SIG-M5 treated with dmso at 0.1 percent for 504 hours (cell line): ENCODE measurements around the gene UBE2QL1.

ENCODE experiments used
- DNase-seq: peaks from one replicate; lab custom pipeline; 2025; ENCODE audit not compliant: unreplicated experiment; lab: John Stamatoyannopoulos, UW

Gene UBE2QL1

DNA sequence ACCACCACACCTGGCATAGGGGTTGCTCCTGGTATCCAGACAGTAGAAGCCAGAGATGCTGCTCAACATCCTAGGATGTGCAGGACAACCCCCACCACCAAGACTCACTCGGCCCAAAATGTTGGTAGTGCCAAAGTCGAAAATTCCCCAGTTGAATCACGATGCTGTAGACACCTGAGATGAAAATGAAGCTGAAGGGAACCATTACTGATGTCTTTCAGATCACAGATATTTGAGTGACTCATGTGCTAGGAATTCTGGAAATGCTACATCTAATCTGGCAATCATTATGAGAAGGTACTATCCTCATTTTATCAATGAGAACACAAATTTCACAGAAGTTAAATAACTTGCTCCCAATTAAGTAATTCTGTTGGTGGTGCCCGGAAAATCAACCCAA, 21.0 kb upstream of the UBE2QL1 start:
- no peak for DNase-seq

DNA sequence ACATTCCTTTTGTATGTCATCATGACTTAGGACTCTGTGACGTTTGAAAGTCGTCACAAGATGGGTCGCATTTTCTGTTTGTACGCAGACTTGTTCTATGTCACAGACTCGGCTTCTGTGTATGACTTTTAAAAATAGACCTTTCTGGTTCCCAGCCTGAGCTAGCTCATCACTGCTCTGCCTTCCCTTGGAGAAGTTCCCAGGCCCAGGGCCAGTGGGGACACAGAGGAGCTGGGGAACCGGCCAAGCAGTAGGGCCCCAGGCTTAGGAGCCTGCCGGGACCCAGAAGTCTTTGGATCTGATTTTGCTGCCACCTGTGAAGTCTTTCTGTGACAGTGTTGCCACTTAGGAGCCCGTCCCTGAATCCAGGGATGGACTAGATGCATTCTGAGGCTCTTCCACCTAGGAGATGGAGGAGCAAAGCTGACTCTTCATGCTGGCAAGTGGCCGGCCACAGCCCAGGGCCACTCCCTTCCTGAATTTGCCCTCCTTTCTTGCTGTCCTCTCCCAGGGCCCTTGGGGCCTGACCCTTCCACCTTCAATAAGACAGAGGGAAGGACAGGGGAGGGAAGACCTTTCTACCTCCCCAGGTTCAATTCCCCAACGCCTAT, 18.1 kb upstream of the UBE2QL1 start:
- DNase-seq: no peak

DNA sequence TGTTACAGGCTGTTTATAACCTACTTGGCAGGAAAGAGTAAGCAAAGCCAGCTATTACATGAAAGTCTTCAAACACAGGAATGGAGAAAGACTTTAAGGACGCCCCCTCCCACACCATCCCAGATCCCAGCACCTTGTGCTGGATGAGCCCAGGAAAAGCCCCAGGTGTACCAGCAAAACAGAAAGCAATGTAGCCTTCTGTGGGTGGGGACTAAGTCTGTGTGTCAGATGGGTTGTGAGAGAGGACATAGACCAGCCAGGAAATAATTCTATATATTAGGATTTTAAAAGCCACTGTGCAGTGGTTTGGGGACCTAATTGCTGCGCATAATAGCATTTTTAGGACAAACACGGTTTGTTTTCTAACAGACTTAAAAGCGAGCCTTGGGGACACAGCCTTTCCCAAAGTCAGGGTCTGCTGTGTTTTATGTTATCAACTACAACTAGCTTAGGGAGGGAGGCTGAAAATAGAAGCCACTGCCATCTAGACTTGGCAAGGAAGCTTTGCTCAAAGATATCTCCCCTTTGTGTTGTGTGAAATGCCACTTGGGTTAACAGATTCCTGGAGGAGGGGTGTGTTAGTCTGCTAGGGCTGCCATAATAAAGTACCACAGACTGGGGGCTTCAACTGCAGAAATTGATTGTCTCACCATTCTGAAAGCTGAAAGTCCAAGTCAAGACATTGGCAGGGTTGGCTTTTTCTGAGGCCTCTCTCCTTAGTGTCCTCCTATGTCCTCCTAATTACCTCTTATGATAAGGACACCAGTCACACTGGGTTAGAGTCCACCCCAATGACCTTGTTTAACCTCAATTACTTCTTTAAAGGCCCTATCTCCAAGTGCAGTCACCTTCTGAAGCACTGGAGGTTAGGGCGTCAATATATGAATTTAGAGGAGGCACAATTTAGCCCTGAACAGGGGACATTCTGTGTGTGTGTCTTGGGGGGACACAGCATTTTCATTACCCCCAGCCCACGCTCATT, 17.2 kb upstream of the UBE2QL1 start:
- DNase-seq: no peak

DNA sequence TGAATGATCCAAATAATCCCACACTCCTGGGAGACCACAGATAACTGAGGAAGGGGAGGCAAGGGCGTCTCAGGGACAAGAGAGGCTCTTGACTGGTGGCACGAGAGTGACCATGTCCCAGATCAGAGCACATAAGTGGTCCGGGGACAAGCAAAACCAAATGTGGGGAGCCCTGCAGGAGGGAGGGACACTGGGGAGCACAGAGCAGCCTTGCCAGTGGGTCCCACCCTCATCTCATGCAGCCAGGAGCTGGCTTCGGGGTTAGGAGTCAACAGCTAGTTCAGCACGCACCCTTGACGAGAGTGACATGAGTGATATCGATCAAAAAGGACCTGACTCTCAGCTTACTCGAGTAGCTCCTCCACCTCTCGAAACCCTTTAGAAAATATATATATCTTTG, 16.5 kb upstream of the UBE2QL1 start:
- DNase-seq: no peak

DNA sequence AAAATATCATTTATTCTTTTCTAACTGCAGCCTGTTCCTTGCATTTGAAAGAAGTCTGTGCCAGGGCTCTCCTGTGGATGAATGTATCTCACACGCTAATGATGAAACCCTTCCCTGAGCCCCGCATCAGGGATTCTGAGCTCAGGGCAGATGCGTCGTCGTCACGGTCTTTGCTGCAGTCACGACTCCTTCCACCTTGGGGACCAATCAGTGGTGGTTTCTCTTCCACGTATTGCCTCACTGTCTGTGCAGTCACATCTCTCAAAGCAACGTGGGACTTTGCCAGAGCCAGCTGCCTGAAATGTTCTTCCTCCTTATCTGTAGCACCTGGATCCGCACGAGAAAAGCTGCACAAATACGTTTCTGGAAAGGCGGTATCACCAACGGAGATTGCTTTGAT, 13.9 kb upstream of the UBE2QL1 start:
- DNase-seq: no peak

DNA sequence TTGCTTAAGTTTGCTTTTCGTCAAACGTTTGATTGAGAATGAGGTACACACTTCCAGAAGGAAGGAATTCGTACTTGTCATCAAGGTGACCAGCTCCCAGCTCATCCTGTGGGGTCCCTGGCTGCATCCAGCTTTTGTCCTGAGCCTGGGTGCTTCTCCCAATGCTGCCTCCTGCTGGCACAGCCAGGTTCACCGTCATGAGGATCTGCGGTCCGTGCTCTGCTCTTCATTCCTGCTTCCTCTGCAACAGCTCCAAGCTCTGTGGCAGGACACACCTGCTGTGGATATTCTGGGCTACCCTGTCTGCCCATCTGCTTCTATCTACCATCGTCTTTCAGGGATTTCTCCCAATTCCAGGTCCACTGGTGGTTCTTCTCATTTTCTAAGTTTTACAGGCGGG, 13.3 kb upstream of the UBE2QL1 start:
- DNase-seq: no peak

DNA sequence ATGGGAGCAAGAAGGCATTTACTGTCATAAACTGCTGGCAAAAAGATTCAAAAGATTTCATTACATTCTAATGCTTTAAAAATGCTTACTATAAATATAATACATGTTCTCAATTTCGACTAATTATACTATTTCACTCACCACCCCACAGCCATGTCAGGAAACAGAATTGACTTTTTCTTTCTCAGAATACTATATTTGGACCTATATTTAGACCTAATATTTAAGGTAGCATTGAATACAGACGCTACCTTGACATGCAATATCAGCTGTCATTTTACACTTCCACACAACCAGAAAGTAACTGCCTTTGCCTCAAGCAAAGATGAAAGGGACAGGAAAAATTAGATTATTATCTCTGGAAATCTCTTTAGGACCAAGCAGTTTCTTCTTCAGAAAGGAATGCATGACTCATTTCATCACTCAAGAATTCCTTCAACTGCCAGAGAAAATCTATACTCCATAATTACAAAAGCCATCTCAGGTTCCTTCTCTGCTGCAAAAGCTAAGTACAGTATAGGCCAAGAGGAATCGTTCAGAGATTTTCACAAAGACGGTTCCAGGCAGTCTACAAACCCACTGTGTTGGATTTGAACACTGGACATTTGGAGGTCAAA, 11.8 kb upstream of the UBE2QL1 start:
- no peak for DNase-seq

DNA sequence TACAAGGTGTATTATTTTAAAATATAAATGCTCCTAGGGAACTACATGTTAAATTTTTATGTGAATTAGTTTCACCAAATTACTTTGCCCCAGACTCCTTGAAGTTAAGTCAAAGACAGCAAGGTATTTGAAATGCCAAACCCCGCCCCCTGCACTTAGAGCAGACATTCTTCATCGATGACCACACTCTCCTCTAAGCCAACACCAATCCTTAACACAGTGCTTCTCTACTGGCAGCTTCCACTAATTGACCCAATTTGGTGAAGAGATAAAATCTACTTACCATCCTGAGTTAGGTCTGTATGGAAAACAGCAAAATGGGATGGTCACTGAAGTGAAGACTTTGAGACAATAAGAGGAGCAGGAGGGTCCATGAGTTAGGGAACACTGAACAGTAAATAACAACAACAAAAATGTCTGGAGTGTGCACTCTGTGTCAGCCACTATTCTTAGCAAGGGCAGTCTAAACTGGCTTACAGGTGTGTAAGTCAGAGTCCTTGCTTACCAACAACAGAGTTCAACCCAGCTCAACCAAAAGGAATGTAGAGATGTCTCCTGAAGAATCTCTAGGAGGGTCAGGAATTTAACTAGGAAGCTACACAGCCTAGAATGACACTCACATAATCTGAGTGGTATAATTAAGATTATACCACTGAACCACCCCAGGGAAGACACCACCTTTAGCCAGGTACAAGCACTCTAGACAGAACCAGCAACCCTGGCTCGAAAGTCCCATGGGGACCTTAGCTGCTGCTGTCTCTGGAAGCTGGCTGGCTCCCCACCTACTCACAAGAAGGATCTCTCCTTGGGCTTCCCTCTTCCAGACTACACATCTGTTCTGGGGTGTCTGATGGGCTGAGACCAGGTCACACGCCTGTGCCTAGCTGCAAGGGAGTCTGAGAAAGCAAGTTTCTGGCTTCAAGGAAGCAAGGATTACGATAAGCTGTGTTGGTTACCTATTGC, 8.8 kb upstream of the UBE2QL1 start:
- DNase-seq: no peak

DNA sequence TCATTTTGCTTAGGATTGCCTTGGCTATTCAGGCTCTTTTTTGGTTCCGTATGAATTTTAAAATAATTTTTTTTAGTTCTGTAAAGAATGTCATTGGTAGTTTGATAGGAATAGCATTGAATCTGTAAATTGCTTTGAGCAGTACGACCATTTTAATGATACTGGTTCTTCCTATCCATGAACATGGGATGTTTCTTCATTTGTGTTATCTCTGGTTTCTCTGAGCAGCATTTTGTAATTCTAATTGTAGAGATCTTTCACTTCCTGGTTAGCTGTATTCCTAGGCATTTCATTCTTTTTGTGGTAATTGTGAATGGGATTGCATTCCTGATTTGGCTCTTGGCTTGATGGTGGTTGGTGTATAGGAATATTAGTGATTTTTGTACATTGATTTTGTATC, 6.3 kb upstream of the UBE2QL1 start:
- no peak for DNase-seq

DNA sequence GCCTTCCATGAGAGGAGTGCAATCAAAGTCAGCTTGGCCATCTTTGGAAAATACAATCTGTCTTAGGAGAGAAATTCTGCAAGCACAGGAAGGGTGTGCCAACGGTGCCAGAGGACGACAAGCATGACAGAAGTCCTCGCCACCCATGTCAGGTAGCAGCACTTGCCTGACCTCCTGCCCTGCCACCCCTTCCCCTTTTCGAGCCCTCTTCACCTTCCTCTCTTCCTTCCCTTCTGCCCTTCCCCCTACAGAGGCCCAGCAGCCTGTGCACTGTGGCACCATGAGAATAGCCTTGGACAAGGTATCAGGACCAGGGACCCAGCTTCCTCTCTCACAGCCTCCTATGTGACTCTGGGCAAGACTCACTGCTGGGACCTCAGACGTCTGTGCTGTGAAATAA, 5.3 kb upstream of the UBE2QL1 start:
- DNase-seq: no peak

DNA sequence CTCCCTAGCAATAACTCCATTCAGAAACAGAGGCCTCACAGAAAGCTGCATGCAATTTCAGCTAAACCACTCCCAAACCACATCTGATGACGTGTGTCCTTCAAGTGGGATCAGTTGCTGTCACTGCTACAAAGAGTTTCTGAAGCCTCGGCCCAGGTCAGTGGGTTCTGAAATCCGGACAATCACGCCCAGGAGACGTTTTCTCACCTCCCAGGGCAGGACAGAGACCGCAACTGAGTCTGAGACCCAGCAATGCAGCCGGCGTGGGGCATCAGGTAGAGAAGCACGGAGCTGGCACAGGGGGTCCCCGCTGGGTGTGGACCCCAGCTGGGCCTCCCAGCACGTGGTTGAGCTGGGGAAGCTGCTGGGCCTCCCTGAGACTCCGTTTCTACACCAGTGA, 2.6 kb upstream of the UBE2QL1 start:
- no peak for DNase-seq

DNA sequence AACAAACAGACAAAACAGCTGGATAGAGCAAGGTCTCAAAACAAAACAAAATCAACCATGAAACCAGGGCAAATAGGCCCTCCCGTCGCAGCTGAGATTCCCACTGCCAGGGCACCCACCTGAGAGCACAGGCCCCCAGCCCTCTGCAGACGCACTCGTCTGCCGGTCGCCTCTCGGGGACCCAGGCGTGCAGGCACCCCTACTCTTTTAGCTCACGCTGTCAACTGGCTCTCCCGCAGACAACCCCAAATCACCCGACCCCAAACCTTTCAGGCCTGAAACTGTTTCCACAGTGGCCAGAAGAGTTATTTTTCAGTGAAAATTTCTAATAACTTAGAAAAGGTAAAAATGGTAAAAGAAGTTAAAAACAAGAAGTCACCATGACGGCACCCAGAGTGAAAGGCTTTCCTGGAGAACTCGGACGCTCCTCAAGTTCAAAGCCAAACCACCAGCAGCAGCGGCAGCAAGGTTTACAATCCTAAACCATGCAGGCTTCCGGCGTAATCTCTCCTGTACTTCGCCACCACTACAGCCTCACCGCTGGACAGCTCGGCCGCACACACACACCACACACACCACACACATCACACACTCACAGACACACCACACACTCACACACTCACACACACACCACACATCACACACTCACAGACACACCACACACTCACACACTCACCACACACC, 1.9 kb upstream of the UBE2QL1 start:
- no peak for DNase-seq

DNA sequence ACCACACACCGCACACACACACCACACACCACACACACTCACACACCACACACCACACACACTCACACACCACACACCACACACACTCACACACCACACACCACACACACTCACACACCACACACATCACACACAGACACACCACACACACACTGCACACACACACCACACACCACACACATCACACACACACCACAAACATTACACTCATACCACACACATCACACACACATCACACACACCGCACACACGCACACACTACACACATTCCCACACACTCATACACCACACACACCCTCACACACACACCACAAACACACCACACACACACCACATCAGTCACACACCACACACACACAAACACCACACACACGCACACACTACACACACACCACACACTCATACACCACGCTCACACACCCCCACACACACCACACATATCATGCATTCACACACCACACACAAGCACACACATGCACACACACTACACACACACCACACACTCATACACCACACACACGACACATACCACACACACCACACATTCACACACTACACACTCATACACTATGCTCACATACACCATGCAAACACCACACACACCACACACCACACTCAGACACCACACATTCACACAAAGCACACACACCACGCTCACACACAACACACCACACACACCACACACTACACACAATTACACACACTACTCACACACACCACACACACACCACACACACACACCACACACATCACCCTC, 1.1 kb upstream of the UBE2QL1 start:
- no peak for DNase-seq

DNA sequence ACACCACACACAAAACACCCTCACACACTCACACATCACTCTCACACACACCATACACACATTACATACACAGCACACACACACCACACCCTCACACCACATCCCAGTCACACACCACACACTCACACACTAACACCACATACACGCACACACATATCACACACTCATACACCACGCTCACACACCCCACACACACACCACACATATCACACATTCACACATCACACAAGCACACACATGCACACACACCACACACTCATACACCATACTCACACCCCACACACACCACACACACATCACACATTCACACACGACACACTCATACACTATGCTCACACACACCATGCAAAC, 543 bp upstream of the UBE2QL1 start:
- no peak for DNase-seq

DNA sequence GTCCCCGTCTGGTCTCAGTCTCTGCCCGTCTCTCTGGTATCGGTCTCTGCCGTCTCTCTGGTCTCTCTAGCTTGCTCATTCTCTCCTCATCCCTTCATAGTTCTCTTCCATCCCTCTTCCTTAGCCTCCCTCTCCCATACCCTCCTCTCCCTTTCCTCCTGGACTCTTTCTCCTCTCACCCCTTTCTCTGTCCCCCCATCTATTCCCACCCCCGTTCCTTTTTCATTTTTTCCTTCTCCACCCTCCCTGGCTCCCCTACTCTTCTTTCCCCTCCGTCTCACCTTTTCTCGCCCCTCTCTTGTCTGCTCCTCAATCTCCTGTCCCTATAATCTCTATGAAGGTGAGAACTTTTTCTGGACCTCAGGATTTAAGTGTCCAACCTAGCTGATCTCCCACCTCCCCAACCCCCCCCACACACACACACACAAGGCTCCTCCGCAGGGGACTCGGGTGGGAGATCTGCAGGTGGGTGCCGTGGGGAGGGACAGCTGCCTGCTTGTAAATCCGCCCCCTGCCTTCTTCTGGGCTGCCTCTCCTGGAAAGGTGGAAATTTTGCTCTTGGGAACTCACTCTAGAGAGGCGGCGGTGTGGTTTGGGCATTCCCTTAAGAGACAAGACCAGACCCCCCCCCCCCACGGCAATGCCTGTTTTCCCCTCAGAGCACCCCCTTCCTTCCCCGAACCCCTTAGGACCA, 953 bp downstream of the UBE2QL1 start:
- no peak for DNase-seq

DNA sequence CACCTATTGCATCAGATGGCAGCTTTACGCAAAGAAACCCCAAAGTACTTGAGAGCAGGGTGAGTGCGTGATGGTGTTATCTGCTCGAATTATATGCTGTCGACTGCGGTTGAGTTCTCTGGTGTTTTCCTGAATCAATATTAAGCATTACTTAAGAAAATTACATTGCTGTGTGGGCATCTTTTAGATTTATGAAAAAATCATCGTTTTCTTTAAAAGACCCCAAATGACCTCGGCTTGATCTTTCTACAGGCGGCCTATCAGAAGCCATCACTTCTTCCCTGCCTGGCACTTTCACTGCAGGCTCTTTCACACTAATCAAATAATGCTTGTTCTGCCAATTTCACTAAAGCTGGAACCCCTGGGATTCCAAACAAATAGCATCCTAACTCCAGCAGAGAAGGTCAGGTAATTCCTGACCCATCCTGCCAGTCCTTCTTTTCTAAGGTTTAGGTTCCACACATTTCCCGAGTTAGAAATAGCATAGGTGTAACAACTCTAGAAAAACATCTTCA, 1.7 kb downstream of the UBE2QL1 start:
- no peak for DNase-seq

DNA sequence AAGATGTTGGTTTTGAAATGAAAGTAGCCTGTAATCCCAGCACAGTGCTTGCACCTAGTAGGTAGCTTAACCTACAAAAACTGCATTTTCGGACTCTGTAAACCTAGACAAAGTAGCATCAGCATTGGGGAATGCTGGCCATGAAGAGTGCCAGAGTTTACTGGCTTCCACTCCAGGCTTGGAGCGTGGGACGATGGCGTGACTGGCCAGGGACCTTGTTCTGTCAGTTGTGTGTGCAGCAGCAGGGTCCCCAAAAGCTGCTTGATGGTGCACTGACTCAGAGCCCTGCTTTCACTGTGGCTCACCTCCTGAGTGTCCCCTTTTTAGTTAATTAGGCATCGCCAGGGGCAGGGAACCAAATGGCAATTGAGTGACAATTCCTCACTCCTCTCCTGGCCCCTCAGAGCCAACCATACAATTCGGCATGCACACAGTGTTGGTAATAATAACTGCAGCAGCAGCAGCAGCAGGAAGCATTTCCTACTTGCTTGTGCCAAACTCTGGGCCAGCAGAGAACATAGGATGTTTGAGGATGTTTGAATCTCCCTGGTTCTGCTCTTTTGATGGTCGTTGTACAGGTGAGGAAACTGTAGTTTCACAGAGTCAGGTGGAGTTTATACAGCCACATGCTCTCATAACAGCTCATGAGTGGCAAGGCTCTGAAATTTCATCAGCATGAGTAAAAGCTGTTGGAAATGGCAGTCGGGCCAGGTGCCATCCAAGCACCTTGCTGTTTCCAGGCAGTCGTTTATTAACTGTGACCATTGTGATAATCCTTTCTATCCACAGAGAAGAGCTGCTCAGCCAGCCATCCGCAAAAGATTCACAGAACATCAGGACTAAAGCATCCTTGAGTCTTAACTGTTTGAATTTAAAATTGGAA, 4.2 kb downstream of the UBE2QL1 start:
- DNase-seq: no peak

DNA sequence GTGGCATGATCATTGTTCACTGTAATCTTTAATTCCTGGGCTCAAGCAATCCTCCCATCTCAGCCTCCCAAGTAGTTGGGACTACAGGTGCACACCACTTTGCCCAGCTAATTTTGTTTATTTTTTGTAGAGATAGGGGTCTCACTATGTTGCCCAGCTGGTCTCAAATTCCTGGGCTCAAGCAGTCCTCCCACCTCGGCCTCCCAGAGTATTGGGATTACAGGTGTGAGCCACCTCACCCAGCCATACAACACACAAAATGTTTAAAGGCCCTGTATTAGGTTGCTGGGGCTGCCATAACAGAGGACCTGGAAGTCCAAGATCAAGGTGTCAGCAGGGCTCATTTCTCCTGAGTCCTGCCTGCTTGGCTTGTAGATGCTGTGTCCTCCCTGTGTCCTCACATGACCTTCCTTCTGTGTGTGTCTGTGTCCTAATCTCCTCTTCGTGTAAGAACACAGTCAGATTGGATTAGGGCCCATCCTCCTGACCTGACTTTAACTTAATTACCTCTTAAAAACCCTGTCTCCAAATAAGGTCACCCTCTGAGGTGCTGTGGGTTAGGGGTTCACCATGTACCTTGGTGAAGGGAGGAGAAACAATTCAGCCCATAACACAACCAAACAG, 5.4 kb downstream of the UBE2QL1 start:
- DNase-seq: no peak
